Measurements from ENCODE around the gene TAB2. TPM values are rescaled to one million over a fixed set of nuclear protein-coding genes. Genes with fewer than 3 reads are reported as not detected.

The TAB2 gene
- total and polyA plus RNA-seq, 2 donors (not counting 1 experiment from before 2014, with no cell fraction given) = 31.6 to 88.5 TPM

GRCh38 chr6:149425754-149426153, 108.2 kb downstream of the TAB2 start:
- no peak overlapping the region for H3K27ac Mint-ChIP-seq
- DNase-seq (no peak), ATAC-seq (ENCODE audit: low read depth) (no peak)
- Histone ChIP-seq H3K36me3 (replicated peaks in 1 of 2; ENCODE audit: control extremely low read depth in 1 of 2, control insufficient read depth in 1 of 2, extremely low read depth in 1 of 2, insufficient read depth in 2 of 2, low read length in 1 of 2) (no peaks in the 10 kb centered on the region), H3K4me1 (ENCODE audit: control insufficient read depth in 2 of 2, insufficient read depth in 2 of 2, low read length in 2 of 2) (no peaks in the 10 kb centered on the region), H3K79me2 (ENCODE audit: control insufficient read depth, insufficient read depth, low read length) (no peaks in the 10 kb centered on the region), H3K27ac (ENCODE audit: low read length in 2 of 2) (no peak overlapping the region), H3K9ac (ENCODE audit: low read length) (no peak overlapping the region), H2AFZ (ENCODE audit: insufficient read depth, low read depth, low read length, poor library complexity, severe bottlenecking) (no peak overlapping the region), H3K27me3 (replicated peaks in 1 of 4; ENCODE audit: control extremely low read depth in 1 of 4, control insufficient read depth in 3 of 4, insufficient read depth in 4 of 4, low read length in 3 of 4) (no peaks in the 10 kb centered on the region), H4K20me1 (ENCODE audit: control insufficient read depth, insufficient read depth, low read length, poor library complexity, severe bottlenecking) (no peaks in the 10 kb centered on the region), H3K4me2 (replicated peaks; ENCODE audit: low read depth, low read length, poor library complexity, severe bottlenecking) (no peak overlapping the region), H3K4me3 (ENCODE audit: control extremely low read depth in 1 of 5, extremely low read depth in 1 of 5, insufficient read depth in 1 of 5, low read depth in 2 of 5, low read length in 4 of 5) (no peak overlapping the region), H3K9me3 (ENCODE audit: control extremely low read depth in 1 of 3, control insufficient read depth in 2 of 3, insufficient read depth in 1 of 3, low read length in 2 of 3) (no peaks in the 10 kb centered on the region)
- POLR2A ChIA-PET = no interaction called here
- CTCF ChIA-PET = interaction anchor here (0.8 to 2.5 kb wide), 3 partner anchors 93 to 341 kb away, joined by 3 to 8 read pairs (median 3); no protein-coding TSS in a partner anchor
- no peaks in the 10 kb centered on the region for H3K4me1 Mint-ChIP-seq
- no peak for TF ChIP-seq CTCF (IDR thresholded peaks at IDR 0.05)
- TF ChIP-seq EZH2 (IDR thresholded peaks at IDR 0.05; ENCODE audit: borderline replicate concordance, insufficient read depth, low read depth, low read length, poor library complexity, severe bottlenecking) = no peak
- intact Hi-C loops (cut with micrococcal nuclease) = no loop called here
- H3K4me3 Mint-ChIP-seq = no peak overlapping the region
- WGBS (ENCODE audit: insufficient coverage) = 96% methylated on average over 5 of the region's 5 CpGs
- peaks cover 3% of the 10 kb centered on the region for H3K27me3 Mint-ChIP-seq
- H3K9me3 Mint-ChIP-seq (ENCODE audit: insufficient read depth) = no peaks in the 10 kb centered on the region

DNA sequence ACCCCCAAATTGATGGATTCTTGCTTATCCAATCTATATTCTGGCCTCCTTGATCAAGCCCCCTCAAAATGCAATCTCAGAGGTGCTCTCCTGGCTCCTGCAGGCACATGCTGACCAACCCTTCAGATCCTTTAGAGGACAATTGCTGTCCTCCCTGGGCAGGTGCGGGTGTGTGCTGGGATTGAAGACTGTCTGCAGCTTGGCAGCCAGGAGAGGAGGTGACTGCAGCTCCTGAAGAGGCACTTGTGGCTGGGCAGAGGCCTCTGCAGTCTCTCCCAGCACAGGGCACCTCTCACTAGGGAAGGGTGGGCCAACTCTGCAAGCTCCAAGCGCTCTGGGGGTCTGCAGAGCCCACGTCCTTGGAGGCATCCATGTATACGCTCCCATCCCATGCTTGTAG, 111.1 kb downstream of the TAB2 start:
- Histone ChIP-seq H3K9me3 (ENCODE audit: control extremely low read depth in 1 of 3, control insufficient read depth in 2 of 3, insufficient read depth in 1 of 3, low read length in 2 of 3) (no peaks in the 10 kb centered on the region), H3K27ac (ENCODE audit: low read length in 2 of 2) (no peak overlapping the region), H4K20me1 (ENCODE audit: control insufficient read depth, insufficient read depth, low read length, poor library complexity, severe bottlenecking) (no peaks in the 10 kb centered on the region), H3K36me3 (replicated peaks in 1 of 2; ENCODE audit: control extremely low read depth in 1 of 2, control insufficient read depth in 1 of 2, extremely low read depth in 1 of 2, insufficient read depth in 2 of 2, low read length in 1 of 2) (no peaks in the 10 kb centered on the region), H3K27me3 (replicated peaks in 1 of 4; ENCODE audit: control extremely low read depth in 1 of 4, control insufficient read depth in 3 of 4, insufficient read depth in 4 of 4, low read length in 3 of 4) (no peaks in the 10 kb centered on the region), H3K4me3 (ENCODE audit: control extremely low read depth in 1 of 5, extremely low read depth in 1 of 5, insufficient read depth in 1 of 5, low read depth in 2 of 5, low read length in 4 of 5) (no peak overlapping the region), H3K9ac (ENCODE audit: low read length) (no peak overlapping the region), H3K4me1 (ENCODE audit: control insufficient read depth in 2 of 2, insufficient read depth in 2 of 2, low read length in 2 of 2) (peaks cover 0 to 7% of the 10 kb centered on the region in 2 donors), H3K4me2 (replicated peaks; ENCODE audit: low read depth, low read length, poor library complexity, severe bottlenecking) (no peak overlapping the region), H3K79me2 (ENCODE audit: control insufficient read depth, insufficient read depth, low read length) (no peaks in the 10 kb centered on the region), H2AFZ (ENCODE audit: insufficient read depth, low read depth, low read length, poor library complexity, severe bottlenecking) (no peak overlapping the region)
- DNase-seq (no peak), ATAC-seq (ENCODE audit: low read depth) (no peak)
- H3K9me3 Mint-ChIP-seq (ENCODE audit: insufficient read depth) = no peaks in the 10 kb centered on the region
- ChIA-PET POLR2A (no interaction called here), CTCF (interaction anchor here (0.9 to 8.4 kb wide), 7 partner anchors 90 to 850 kb away, joined by 3 to 201 read pairs (median 3); no protein-coding TSS in a partner anchor)
- 85% methylated on average over 4 of the region's 4 CpGs for WGBS (ENCODE audit: insufficient coverage)
- H3K4me1 Mint-ChIP-seq = peaks cover 4% of the 10 kb centered on the region
- TF ChIP-seq EZH2 (IDR thresholded peaks at IDR 0.05; ENCODE audit: borderline replicate concordance, insufficient read depth, low read depth, low read length, poor library complexity, severe bottlenecking) (no peak), CTCF (IDR thresholded peaks at IDR 0.05) (no peak)
- peaks cover 3% of the 10 kb centered on the region for H3K27me3 Mint-ChIP-seq
- H3K27ac Mint-ChIP-seq = no peak overlapping the region
- no peak overlapping the region for H3K4me3 Mint-ChIP-seq
- intact Hi-C loops (cut with micrococcal nuclease) = no loop called here
